GM10248 (cell line): Measurements from ENCODE around the gene TPST1.
"Not testable (repeated sequence)": the region's sequence is repeated elsewhere in the genome, so short reads cannot be mapped to it uniquely, and the experiment has no call there.

Experiments
- CTCF ChIA-PET: fragments of 300-600 bp; sonication (Branson Sonifier 250); formaldehyde crosslinking; extraction: SDS; loops from one replicate; lab custom pipeline; 2021; ENCODE audit warnings: antibody characterized with exemption; lab: Yijun Ruan, JAX
- POLR2A ChIA-PET: fragments of 350-650 bp; sonication (Branson Sonifier 250); formaldehyde crosslinking; extraction: SDS; loops from one replicate; lab custom pipeline; 2020; ENCODE audit warnings: antibody characterized with exemption; lab: Yijun Ruan, JAX
- DNase-seq: peaks from one replicate; pipeline ENCODE4 v3.0.0; 2012; ENCODE audit errors: extremely low spot score
- CTCF ChIP-seq: IDR thresholded peaks from 2 replicates; pipeline ENCODE4 v1.5.1; 2012; ENCODE audit warnings: mild to moderate bottlenecking, low read depth; ENCODE audit errors: extremely low read depth, missing control alignments, control extremely low read depth

TPST1 gene

GRCh38 chr7:66357087-66357486, 152.0 kb downstream of the TPST1 start:
- TF ChIP-seq CTCF = no peak
- DNase-seq = no peak
- ChIA-PET POLR2A (no interaction called here), CTCF (interaction anchor here (1.2 kb wide), 1 partner anchor 10 kb away, joined by 3 read pairs; no protein-coding TSS in a partner anchor)

- ChIA-PET CTCF (no interaction called here), POLR2A (no interaction called here)
- DNase-seq = no peak
- no peak for TF ChIP-seq CTCF
Measured at GRCh38 chr7:66359656-66360211, 154.6 kb downstream of the TPST1 start.

- ChIA-PET POLR2A (no interaction called here), CTCF (no interaction called here)
Measured at GRCh38 chr7:66362136-66362535, 157.0 kb downstream of the TPST1 start.

GRCh38 chr7:66363635-66364034, 158.5 kb downstream of the TPST1 start:
- POLR2A ChIA-PET = no interaction called here
- DNase-seq = no peak
- CTCF ChIA-PET = interaction anchor here (0.8 to 2.1 kb wide), 4 partner anchors 8 to 171 kb away, joined by 3 to 6 read pairs (median 3); no protein-coding TSS in a partner anchor
- no peak for TF ChIP-seq CTCF

More at GRCh38 chr7:66362136-66362535, 157.0 kb downstream of the TPST1 start:
- TF ChIP-seq CTCF = no peak
- no peak for DNase-seq

GRCh38 chr7:66365031-66365430, 159.9 kb downstream of the TPST1 start:
- POLR2A ChIA-PET, DNase-seq: not testable (repeated sequence)
- CTCF ChIA-PET = interaction anchor here (2.0 to 2.1 kb wide), 2 partner anchors 9 to 14 kb away, joined by 6 read pairs; no protein-coding TSS in a partner anchor

- no peak for DNase-seq
- ChIA-PET CTCF (no interaction called here), POLR2A (no interaction called here)
- no peak for TF ChIP-seq CTCF
Measured at GRCh38 chr7:66371096-66371824, 166.1 kb downstream of the TPST1 start.

- CTCF ChIA-PET = interaction anchor here (1.5 kb wide), 1 partner anchor 135 kb away, joined by 4 read pairs; no protein-coding TSS in a partner anchor
- DNase-seq, POLR2A ChIA-PET: not testable (repeated sequence)
Measured at GRCh38 chr7:66374141-66374840, 169.2 kb downstream of the TPST1 start.
